ENCODE data around the gene ECM2.

GRCh38 chr9:92543972-92544371 is 8.2 kb upstream of the ECM2 start:
- no peak for TF ChIP-seq CTCF (IDR thresholded peaks at IDR 0.05)
- TF ChIP-seq POLR2AphosphoS5 (IDR thresholded peaks at IDR 0.05; ENCODE audit: low read depth, low read length) = no peak
